Activated naive CD4-positive, alpha-beta T cell treated with anti-CD3 and anti-CD28 coated beads, Interleukin-2, amount 50 U/mL, for 24 hours (primary cell): ENCODE results near the gene NFIA.

Experiments
- H3K27ac Mint-ChIP-seq: one replicate; pipeline ENCODE4 v1.8.0; 2021; ENCODE audit warnings: mild to moderate bottlenecking, mixed read lengths
- H3K27me3 Mint-ChIP-seq: one replicate; pipeline ENCODE4 v1.8.0; 2021; ENCODE audit warnings: mixed read lengths
- H3K36me3 Mint-ChIP-seq: one replicate; pipeline ENCODE4 v1.8.0; 2021; ENCODE audit warnings: mixed read lengths
- H3K4me1 Mint-ChIP-seq: one replicate; pipeline ENCODE4 v1.8.0; 2021; ENCODE audit warnings: mixed read lengths
- H3K4me3 Mint-ChIP-seq: one replicate; pipeline ENCODE4 v1.8.0; 2021; ENCODE audit warnings: mild to moderate bottlenecking, mixed read lengths
- H3K9me3 Mint-ChIP-seq: one replicate; pipeline ENCODE4 v1.8.0; 2021; ENCODE audit warnings: mixed read lengths

The NFIA gene

DNA sequence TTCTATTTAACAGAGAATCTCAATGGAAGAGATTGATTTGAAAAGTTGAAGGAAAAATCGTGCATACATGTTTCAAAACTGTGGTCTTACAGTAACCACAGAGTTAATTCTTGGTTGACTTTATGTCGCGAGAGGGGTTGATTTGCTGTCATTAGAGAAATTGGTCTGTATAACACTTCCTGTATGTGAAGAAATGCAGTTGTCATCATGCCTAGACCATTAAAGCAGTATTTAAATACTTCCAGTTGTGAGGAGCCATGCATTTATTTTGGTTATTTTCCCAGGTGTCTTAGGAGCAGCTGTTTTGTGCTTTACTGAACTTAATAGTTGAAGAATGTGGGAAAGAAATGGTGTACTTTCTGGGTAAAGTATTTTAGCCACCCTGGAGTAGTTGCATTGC lies 76.2 kb downstream of the NFIA start:
- Mint-ChIP-seq H3K4me3 (no peak overlapping the region), H3K27ac (no peak overlapping the region), H3K4me1 (peaks cover 24% of the 10 kb centered on the region), H3K36me3 (no peaks in the 10 kb centered on the region), H3K27me3 (peaks cover 1% of the 10 kb centered on the region), H3K9me3 (no peaks in the 10 kb centered on the region)

DNA sequence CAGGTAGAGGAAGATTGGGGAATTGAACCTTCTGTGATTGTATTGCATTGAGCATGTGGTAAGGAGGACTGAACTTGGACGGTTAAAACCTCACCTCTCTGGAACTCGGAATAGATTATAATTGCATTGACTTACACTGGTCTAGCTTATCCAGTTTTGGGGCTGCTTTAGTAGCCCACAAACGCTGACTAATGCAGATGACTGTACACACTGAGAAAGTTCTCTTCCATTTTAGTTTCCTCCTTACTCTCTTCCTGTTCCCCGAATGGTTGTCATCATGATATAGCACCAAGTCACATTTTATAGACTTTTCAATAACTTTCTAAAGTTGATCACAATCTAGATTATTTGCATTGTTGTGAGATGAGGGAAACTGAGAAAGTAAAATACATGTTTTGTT lies 78.2 kb downstream of the NFIA start:
- H3K27ac Mint-ChIP-seq: no peak overlapping the region
- H3K36me3 Mint-ChIP-seq: no peaks in the 10 kb centered on the region
- H3K9me3 Mint-ChIP-seq: no peaks in the 10 kb centered on the region
- H3K27me3 Mint-ChIP-seq: peaks cover 1% of the 10 kb centered on the region
- peaks cover 24% of the 10 kb centered on the region for H3K4me1 Mint-ChIP-seq
- no peak overlapping the region for H3K4me3 Mint-ChIP-seq

- Mint-ChIP-seq H3K27ac (no peak overlapping the region), H3K4me3 (no peak overlapping the region), H3K36me3 (no peaks in the 10 kb centered on the region), H3K27me3 (peaks cover 1% of the 10 kb centered on the region), H3K9me3 (no peaks in the 10 kb centered on the region), H3K4me1 (peaks cover 13% of the 10 kb centered on the region)
These were observed 80.3 kb downstream of the NFIA start for GRCh38 chr1:61162520-61163258.

- Mint-ChIP-seq H3K27me3 (peaks cover 1% of the 10 kb centered on the region), H3K27ac (no peak overlapping the region), H3K4me1 (peaks cover 7% of the 10 kb centered on the region), H3K9me3 (no peaks in the 10 kb centered on the region), H3K4me3 (no peak overlapping the region), H3K36me3 (no peaks in the 10 kb centered on the region)
These were observed 81.0 kb downstream of the NFIA start for GRCh38 chr1:61163355-61163754.

GRCh38 chr1:61165402-61165801 lies 83.0 kb downstream of the NFIA start:
- Mint-ChIP-seq H3K27ac (no peak overlapping the region), H3K9me3 (no peaks in the 10 kb centered on the region), H3K4me3 (no peak overlapping the region), H3K36me3 (no peaks in the 10 kb centered on the region), H3K27me3 (no peaks in the 10 kb centered on the region), H3K4me1 (no peaks in the 10 kb centered on the region)

DNA sequence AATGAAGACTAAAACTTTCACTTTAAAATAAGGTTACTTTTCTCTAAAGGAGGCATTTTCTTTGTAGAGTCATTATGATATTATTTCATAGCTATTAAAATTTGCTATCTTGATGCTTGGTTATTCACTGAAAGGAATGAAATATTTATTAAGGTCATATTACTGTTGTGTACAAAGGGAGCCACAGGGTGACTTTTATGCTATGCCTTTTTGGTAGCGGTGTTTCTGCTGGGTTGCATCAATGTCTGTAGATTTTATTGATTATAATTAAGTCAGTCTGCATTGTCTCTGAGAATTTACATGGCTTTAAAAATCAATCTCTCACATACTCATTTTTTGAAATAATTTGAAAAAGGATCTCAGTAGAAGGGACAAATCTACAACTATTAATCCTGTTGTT lies 84.9 kb downstream of the NFIA start:
- Mint-ChIP-seq H3K27me3 (no peaks in the 10 kb centered on the region), H3K4me3 (no peak overlapping the region), H3K36me3 (no peaks in the 10 kb centered on the region), H3K9me3 (no peaks in the 10 kb centered on the region), H3K4me1 (no peaks in the 10 kb centered on the region), H3K27ac (no peak overlapping the region)

DNA sequence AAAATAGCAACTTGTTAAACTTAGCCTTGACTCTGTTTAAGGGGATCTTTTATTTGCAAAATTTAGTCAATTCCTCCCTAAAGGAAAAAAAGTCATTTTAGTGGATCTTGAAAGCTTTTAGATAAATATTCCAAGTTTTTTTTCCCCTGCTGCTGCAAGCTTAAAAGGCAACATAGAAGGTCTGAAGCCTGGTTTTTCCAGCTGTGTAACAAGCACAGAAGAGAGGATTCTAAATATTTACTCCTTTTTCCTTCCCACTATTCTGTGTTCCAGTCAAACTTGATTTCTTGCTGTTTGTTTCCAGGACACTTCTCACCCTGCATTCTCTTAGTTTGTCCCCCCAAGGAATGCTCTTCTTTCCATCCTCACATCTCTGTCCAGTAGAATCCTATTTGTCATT lies 86.7 kb downstream of the NFIA start:
- H3K4me1 Mint-ChIP-seq: no peaks in the 10 kb centered on the region
- no peaks in the 10 kb centered on the region for H3K27me3 Mint-ChIP-seq
- H3K4me3 Mint-ChIP-seq: no peak overlapping the region
- H3K36me3 Mint-ChIP-seq: no peaks in the 10 kb centered on the region
- no peaks in the 10 kb centered on the region for H3K9me3 Mint-ChIP-seq
- no peak overlapping the region for H3K27ac Mint-ChIP-seq

DNA sequence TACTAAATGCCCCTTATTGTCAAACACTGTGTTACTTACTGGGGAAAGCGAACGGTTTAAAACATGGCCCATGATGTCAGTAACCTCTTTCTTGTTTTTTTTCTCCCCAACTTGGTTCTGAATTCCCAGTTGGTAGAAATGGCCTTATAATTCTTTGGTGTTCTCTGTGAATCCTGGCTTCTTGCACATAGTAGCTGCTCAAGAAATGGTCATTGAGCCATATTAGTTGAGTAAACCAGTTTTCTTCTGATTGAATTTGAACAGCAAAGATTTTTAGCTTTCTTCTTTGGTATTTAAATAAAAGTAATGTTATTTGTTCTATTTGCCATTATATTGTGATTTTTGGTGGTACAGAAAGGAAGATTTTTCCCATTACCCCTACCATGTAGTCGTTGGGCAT lies 87.3 kb downstream of the NFIA start:
- Mint-ChIP-seq H3K36me3 (no peaks in the 10 kb centered on the region), H3K4me1 (no peaks in the 10 kb centered on the region), H3K9me3 (no peaks in the 10 kb centered on the region), H3K4me3 (no peak overlapping the region), H3K27ac (no peak overlapping the region), H3K27me3 (no peaks in the 10 kb centered on the region)

- no peaks in the 10 kb centered on the region for H3K9me3 Mint-ChIP-seq
- H3K4me1 Mint-ChIP-seq: no peaks in the 10 kb centered on the region
- H3K27me3 Mint-ChIP-seq: no peaks in the 10 kb centered on the region
These were observed 88.2 kb downstream of the NFIA start for GRCh38 chr1:61170328-61171238.

DNA sequence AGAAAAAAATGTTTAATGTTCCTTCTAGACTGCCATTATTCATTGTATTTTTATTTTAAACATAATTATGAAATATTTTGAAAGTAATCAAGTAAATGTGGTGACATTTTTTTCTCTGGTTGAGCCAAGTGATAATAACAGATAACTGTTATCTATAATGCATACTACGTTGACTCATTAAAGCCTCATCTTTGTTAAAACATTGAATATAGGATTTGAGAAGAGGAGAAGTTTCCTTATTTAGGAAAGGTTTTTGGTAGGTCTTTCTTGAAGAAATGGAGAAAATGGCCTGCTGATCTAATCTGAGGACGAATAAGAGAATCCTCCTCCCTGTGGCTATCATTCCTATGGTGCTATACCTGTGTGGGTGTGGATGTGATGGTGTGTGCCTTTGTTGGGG lies 89.0 kb downstream of the NFIA start:
- Mint-ChIP-seq H3K27me3 (no peaks in the 10 kb centered on the region), H3K9me3 (no peaks in the 10 kb centered on the region), H3K4me1 (no peaks in the 10 kb centered on the region), H3K4me3 (no peak overlapping the region), H3K36me3 (no peaks in the 10 kb centered on the region), H3K27ac (no peak overlapping the region)

More at GRCh38 chr1:61170328-61171238, 88.2 kb downstream of the NFIA start:
- no peak overlapping the region for H3K27ac Mint-ChIP-seq
- no peaks in the 10 kb centered on the region for H3K36me3 Mint-ChIP-seq
- H3K4me3 Mint-ChIP-seq: no peak overlapping the region

DNA sequence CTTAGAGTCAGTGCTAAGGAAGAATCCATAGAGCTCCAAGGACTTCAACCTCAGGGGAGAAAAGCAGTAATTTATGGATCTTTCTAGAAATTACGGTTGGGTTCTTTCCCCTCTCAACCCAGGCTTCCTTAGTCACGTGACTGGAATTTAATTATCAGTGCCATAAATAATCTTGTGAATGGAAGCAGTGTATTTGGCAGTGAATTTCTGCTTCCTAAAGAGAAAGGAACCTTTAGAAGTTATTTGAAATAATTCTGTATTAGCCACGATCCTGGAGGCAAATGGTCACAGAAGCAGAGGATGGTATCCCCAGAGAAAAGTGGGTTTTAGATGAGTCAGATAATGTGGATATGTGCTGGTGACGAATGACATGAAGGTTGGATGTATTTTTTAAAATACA lies 89.6 kb downstream of the NFIA start:
- H3K9me3 Mint-ChIP-seq: no peaks in the 10 kb centered on the region
- no peaks in the 10 kb centered on the region for H3K4me1 Mint-ChIP-seq
- H3K27me3 Mint-ChIP-seq: no peaks in the 10 kb centered on the region
- no peak overlapping the region for H3K27ac Mint-ChIP-seq
- H3K4me3 Mint-ChIP-seq: no peak overlapping the region
- H3K36me3 Mint-ChIP-seq: no peaks in the 10 kb centered on the region

GRCh38 chr1:61173118-61173517 lies 90.8 kb downstream of the NFIA start:
- H3K4me3 Mint-ChIP-seq: no peak overlapping the region
- H3K27me3 Mint-ChIP-seq: no peaks in the 10 kb centered on the region
- no peaks in the 10 kb centered on the region for H3K36me3 Mint-ChIP-seq
- H3K9me3 Mint-ChIP-seq: no peaks in the 10 kb centered on the region
- no peak overlapping the region for H3K27ac Mint-ChIP-seq
- H3K4me1 Mint-ChIP-seq: no peaks in the 10 kb centered on the region

GRCh38 chr1:61174060-61174795 lies 91.9 kb downstream of the NFIA start:
- H3K4me3 Mint-ChIP-seq: no peak overlapping the region
- H3K36me3 Mint-ChIP-seq: no peaks in the 10 kb centered on the region
- no peak overlapping the region for H3K27ac Mint-ChIP-seq
- no peaks in the 10 kb centered on the region for H3K9me3 Mint-ChIP-seq
- H3K4me1 Mint-ChIP-seq: no peaks in the 10 kb centered on the region
- H3K27me3 Mint-ChIP-seq: no peaks in the 10 kb centered on the region

- Mint-ChIP-seq H3K27ac (no peak overlapping the region), H3K9me3 (no peaks in the 10 kb centered on the region), H3K27me3 (no peaks in the 10 kb centered on the region), H3K4me3 (no peak overlapping the region), H3K36me3 (no peaks in the 10 kb centered on the region), H3K4me1 (no peaks in the 10 kb centered on the region)
These were observed 93.6 kb downstream of the NFIA start for GRCh38 chr1:61175976-61176375.

- Mint-ChIP-seq H3K27me3 (no peaks in the 10 kb centered on the region), H3K9me3 (no peaks in the 10 kb centered on the region), H3K36me3 (no peaks in the 10 kb centered on the region), H3K27ac (no peak overlapping the region), H3K4me1 (no peaks in the 10 kb centered on the region), H3K4me3 (no peak overlapping the region)
These were observed 99.0 kb downstream of the NFIA start for GRCh38 chr1:61181067-61182038.
